Endothelial cell (in vitro differentiated cells): ENCODE data around the gene CD300LD. TPM values are rescaled to one million over a fixed set of nuclear protein-coding genes. Genes with fewer than 3 reads are reported as not detected.

Experiments used
- DNase-seq: peaks from one replicate; pipeline ENCODE4 v3.0.0; 2021; ENCODE audit warnings: low spot score
- H3K27ac Mint-ChIP-seq: one replicate; pipeline ENCODE4 v1.8.0; 2021; ENCODE audit warnings: mixed read lengths, inconsistent platforms; ENCODE audit not compliant: unreplicated experiment
- H3K27me3 Mint-ChIP-seq: one replicate; pipeline ENCODE4 v1.8.0; 2021; ENCODE audit warnings: mild to moderate bottlenecking, moderate library complexity, mixed read lengths, inconsistent platforms; ENCODE audit not compliant: unreplicated experiment
- H3K36me3 Mint-ChIP-seq: one replicate; pipeline ENCODE4 v1.8.0; 2021; ENCODE audit warnings: mild to moderate bottlenecking, low read depth, mixed read lengths, inconsistent platforms; ENCODE audit not compliant: unreplicated experiment
- H3K4me1 Mint-ChIP-seq: one replicate; pipeline ENCODE4 v1.8.0; 2021; ENCODE audit warnings: mild to moderate bottlenecking, mixed read lengths, inconsistent platforms; ENCODE audit not compliant: unreplicated experiment
- H3K4me3 Mint-ChIP-seq: one replicate; pipeline ENCODE4 v1.8.0; 2021; ENCODE audit warnings: mild to moderate bottlenecking, mixed read lengths, inconsistent platforms; ENCODE audit not compliant: unreplicated experiment
- H3K9me3 Mint-ChIP-seq: one replicate; pipeline ENCODE4 v1.8.0; 2021; ENCODE audit warnings: mixed read lengths, inconsistent platforms; ENCODE audit not compliant: unreplicated experiment
- total RNA-seq: library from RNA; stranded (reverse); fragmentation: NEBNext Ultra II Directional; extraction: Animal tissue kit (Norgen Biotek cat#: 25700); gene quantifications from one replicate; pipeline ENCODE4 v1.2.1, GENCODE V29; 2021; ENCODE audit not compliant: unreplicated experiment
- TF ChIP-seq, protein P1 (sequence below): fragments of 200-600 bp; sonication (generic); IDR thresholded peaks from one replicate; pipeline ENCODE4 v1.5.0; 2021; ENCODE audit warnings: antibody characterized with exemption; ENCODE audit not compliant: unreplicated experiment

CD300LD gene
- total RNA-seq, 1 donor from 2014 or later = not detected

DNA sequence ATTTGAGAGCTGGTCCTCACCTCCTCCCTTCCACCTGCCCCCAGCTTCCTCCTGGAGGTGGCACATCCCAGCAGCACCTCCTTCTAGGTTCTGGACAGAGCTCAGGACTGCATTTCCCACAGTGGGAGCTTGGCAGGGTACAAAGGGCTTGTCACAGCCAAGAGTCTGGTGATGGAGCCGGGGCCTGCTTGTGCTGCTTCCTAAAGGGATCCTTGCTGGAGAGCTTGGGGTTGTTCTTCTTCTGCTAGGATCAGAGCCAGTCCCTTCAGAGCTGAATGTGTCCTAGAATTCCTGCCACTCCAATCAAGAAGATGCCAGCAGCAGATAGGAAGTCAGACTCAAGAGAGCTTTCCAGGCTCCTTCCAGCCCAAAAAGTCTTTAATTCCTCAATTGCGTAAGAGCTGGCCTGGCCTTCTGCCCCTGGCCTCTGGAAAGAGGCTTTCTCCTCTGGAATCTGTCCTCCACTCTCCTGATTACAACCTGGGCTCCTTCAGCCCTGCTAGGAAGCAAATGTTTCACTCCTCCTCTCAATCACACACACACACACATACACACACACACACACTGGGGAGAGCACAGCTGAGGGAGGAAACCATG is 27.1 kb upstream of the CD300LD start:
- H3K36me3 Mint-ChIP-seq = no peaks in the 10 kb centered on the region
- no peak overlapping the region for H3K27ac Mint-ChIP-seq
- no peak overlapping the region for H3K4me3 Mint-ChIP-seq
- no peaks in the 10 kb centered on the region for H3K4me1 Mint-ChIP-seq
- peaks cover 10% of the 10 kb centered on the region for H3K27me3 Mint-ChIP-seq
- H3K9me3 Mint-ChIP-seq = no peaks in the 10 kb centered on the region
- TF ChIP-seq, protein P1, sequence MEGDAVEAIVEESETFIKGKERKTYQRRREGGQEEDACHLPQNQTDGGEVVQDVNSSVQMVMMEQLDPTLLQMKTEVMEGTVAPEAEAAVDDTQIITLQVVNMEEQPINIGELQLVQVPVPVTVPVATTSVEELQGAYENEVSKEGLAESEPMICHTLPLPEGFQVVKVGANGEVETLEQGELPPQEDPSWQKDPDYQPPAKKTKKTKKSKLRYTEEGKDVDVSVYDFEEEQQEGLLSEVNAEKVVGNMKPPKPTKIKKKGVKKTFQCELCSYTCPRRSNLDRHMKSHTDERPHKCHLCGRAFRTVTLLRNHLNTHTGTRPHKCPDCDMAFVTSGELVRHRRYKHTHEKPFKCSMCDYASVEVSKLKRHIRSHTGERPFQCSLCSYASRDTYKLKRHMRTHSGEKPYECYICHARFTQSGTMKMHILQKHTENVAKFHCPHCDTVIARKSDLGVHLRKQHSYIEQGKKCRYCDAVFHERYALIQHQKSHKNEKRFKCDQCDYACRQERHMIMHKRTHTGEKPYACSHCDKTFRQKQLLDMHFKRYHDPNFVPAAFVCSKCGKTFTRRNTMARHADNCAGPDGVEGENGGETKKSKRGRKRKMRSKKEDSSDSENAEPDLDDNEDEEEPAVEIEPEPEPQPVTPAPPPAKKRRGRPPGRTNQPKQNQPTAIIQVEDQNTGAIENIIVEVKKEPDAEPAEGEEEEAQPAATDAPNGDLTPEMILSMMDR = no peak
- no peak for DNase-seq

DNA sequence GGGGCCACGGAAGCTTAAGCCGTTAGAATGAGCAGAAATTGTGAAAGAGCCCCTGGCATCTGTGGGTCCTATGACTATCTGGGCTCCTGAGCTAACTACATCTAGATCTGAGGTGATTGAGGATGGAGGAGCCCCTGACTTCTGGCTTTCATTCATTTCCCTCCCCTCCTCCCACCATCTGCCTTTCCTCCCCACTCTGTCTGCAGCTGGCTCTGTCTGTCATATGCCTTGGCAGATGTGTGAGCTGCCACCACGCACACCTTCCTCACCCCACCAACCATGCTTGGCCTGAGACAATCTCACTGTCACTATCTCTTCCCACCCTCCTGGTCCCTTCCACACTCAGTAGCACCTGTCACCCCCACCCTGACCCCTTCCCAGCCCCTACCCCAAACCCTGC is 26.4 kb upstream of the CD300LD start:
- DNase-seq = no peak
- Mint-ChIP-seq H3K36me3 (no peaks in the 10 kb centered on the region), H3K27ac (no peak overlapping the region), H3K4me3 (no peak overlapping the region), H3K4me1 (no peaks in the 10 kb centered on the region), H3K9me3 (no peaks in the 10 kb centered on the region), H3K27me3 (peaks cover 8% of the 10 kb centered on the region)
- TF ChIP-seq, protein P1 = no peak

DNA sequence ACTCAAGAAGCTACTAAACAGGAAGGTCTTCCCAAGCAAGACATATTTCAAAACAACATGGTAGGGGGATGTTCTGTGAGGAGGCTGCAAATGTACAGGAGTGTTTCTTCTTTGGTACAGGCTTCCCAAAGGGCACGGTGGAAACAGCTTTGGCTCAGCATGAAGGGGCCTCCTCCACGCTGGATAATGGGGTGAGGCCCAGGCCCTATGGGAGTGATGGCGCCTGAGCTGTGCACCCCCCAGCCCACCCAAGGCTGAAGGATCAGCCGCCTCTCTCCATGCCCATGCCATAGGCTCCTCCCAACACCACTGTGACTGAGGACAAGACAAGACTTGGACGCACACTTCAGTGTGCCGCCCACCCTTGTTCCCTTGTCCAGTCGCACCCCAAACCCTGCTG is 24.6 kb upstream of the CD300LD start:
- Mint-ChIP-seq H3K27me3 (peaks cover 10% of the 10 kb centered on the region), H3K4me3 (no peak overlapping the region), H3K36me3 (no peaks in the 10 kb centered on the region), H3K9me3 (no peaks in the 10 kb centered on the region), H3K27ac (no peak overlapping the region), H3K4me1 (no peaks in the 10 kb centered on the region)
- TF ChIP-seq, protein P1 = no peak
- DNase-seq = no peak

DNA sequence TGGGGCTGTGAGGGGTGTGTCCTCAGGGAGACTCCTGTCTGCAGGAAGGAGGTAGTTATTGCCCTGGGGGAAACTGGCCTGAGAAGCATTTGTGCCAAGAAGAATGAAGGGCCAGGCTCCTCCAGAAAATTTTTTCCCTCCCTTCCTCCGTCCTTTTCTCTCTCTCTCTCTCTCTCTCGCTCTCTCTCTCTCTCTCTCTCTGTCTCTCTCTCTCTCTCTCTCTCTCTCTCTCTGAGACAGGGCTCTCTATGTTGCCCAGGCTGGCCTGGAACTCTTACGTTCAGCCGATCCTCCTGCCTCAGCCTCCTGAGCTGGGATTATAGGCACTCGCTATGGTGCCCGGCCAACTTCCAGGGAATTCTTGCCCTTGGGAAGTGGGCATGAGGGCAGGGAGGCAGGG is 20.0 kb upstream of the CD300LD start:
- Mint-ChIP-seq H3K36me3 (no peaks in the 10 kb centered on the region), H3K4me3 (no peak overlapping the region), H3K27ac (no peak overlapping the region), H3K27me3 (peaks cover 4% of the 10 kb centered on the region), H3K4me1 (no peaks in the 10 kb centered on the region), H3K9me3 (no peaks in the 10 kb centered on the region)
- DNase-seq = no peak
- TF ChIP-seq, protein P1 = no peak

DNA sequence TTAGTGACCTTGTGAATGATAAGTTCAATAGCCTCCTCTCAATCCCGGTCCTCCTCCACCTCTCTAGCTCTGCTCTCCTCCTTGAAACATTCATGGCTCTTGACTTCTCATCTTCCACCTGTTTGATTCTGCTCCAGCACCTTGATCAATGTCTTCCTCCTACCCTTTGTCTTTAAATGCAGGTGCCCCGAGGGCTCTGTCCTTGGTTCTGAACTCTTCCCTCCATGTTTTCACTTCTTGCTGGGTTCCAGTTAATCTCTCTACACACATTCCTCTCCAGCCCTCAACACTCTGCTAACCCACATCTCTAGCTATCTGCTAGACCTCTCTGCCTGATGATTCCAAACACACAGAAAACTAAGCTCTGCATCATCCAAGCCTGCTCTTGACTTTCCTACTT is 18.0 kb upstream of the CD300LD start:
- no peaks in the 10 kb centered on the region for H3K9me3 Mint-ChIP-seq
- no peak overlapping the region for H3K4me3 Mint-ChIP-seq
- no peak overlapping the region for H3K27ac Mint-ChIP-seq
- peaks cover 4% of the 10 kb centered on the region for H3K27me3 Mint-ChIP-seq
- TF ChIP-seq, protein P1 = no peak
- H3K4me1 Mint-ChIP-seq = no peaks in the 10 kb centered on the region
- no peak for DNase-seq
- no peaks in the 10 kb centered on the region for H3K36me3 Mint-ChIP-seq
